AG09319 (cell line): ENCODE data around the gene SMG7.

Source experiments
- DNase-seq: peaks from one replicate; pipeline ENCODE4 v3.0.0-alpha.2; 2010; ENCODE audit warnings: low read depth; ENCODE audit errors: extremely low read depth
- CTCF ChIP-seq: IDR thresholded peaks from 2 replicates; pipeline ENCODE4 v1.5.1; 2011; ENCODE audit warnings: low read depth, mild to moderate bottlenecking, inconsistent platforms, low read length, moderate library complexity

Gene SMG7

DNA sequence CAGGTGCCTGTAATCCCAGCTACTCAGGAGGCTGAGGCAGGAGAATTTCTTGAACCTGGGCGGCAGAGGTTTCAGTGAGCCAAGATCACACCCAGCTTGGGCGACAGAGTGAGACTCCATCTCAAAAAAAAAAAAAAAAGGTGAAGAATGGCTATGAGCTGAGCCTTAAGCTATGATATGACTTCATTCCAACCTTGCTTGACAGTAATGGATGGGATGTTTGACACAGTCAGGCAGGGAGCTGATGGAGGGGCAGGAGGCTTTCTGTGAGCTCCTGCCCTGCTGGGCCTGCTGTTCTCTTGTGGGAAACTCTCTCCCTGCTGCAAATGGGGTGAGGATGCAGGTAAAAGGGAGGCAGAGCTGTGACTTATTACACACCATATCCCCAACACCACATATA, 90.4 kb downstream of the SMG7 start:
- DNase-seq: no peak
- no peak for TF ChIP-seq CTCF

- DNase-seq: no peak
These were observed 93.0 kb downstream of the SMG7 start for GRCh38 chr1:183565261-183565660.

DNA sequence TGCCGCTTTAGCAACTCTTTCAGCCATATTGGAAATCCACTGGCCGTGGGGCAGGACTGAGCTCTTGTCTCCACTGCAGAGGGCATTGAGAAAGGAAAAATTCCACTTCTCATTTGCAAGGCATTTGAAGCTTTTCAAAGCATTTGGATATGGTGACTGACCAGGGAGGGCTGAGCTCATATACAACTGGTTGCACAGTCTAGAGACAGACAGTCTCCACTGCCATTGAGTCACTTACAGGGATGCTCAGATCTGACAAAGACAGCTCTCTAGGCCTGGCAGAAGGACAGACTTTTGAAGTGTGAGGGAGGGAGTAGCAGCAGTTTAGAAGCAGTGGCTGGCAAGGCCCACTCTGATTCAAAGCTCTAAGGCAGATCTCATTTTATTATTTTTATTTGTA, 93.7 kb downstream of the SMG7 start:
- TF ChIP-seq CTCF: no peak
- no peak for DNase-seq

More at GRCh38 chr1:183565261-183565660, 93.0 kb downstream of the SMG7 start:
- no peak for TF ChIP-seq CTCF

- no peak for TF ChIP-seq CTCF
- DNase-seq: no peak
These were observed 95.3 kb downstream of the SMG7 start for GRCh38 chr1:183567584-183567983.

GRCh38 chr1:183568176-183569021, 96.1 kb downstream of the SMG7 start:
- DNase-seq: no peak
- TF ChIP-seq CTCF: no peak

GRCh38 chr1:183569141-183569540, 96.8 kb downstream of the SMG7 start:
- no peak for DNase-seq
- TF ChIP-seq CTCF: no peak

- no peak for DNase-seq
- TF ChIP-seq CTCF: no peak
These were observed 97.5 kb downstream of the SMG7 start for GRCh38 chr1:183569801-183570200.
